ENCODE measurements around the gene USP6NL.
"Not testable (repeated sequence)": the region's sequence is repeated elsewhere in the genome, so short reads cannot be mapped to it uniquely, and the experiment has no call there.

Gene USP6NL

DNA sequence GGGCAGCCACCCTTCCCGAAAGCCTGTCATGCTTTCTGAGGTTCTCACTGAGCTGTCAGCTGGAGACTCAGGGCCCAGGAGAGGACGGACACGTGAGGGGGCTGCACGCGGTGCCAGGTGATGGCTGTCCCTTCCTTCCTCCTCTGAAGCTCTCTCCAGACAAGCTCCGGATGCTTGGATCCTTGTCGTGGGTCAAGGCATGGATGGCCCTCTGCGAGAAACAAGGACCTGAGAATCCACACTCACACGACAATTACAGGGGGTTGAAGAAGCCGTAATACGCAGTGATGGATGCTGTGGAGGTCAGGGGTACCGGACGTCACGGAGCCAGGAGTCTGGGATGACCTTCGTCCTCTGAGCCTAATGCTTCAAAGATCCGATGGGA, 170.3 kb downstream of the USP6NL start:
- no peak for DNase-seq

DNA sequence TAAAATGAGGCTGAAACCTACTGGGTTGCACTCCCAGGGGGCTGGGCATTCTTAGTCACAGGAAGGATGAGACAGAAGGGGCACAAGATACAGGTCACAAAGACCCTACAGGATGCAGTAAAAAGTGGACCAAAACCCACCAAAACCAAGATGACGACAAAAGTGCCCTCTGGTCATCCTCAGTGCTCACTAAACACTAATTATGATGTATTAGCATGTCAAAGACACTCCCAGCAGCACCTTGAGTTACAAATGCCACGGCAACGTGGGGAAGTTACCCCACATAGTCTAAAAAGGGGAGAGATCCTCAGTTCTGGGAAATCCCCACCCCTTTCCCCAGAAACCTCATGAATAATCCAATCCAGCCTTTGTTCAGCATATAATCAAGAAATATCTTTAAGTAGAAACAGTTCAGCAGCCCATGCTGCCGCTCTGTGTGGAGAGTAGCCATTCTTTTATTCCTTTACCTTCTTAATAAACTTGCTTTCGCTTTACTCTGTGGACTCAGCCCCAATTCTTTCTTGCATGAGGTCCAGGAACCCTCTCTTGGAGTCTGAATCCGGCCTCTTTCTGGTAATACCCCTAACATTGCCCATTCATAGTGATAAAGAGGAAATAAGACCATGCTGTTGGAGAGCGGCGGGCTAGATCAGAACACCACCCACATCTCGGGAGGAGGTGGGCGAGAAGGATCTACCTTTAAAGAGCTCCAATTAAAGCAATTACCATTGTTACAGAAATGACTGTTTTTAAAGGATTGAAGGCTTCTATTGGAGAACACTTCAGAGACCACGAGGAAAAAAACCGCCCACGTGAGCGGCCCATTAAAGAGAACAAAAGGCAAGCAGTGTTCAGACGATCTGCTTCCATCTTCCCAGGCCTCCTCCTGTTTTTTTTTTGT, 170.9 kb downstream of the USP6NL start:
- DNase-seq: no peak

DNA sequence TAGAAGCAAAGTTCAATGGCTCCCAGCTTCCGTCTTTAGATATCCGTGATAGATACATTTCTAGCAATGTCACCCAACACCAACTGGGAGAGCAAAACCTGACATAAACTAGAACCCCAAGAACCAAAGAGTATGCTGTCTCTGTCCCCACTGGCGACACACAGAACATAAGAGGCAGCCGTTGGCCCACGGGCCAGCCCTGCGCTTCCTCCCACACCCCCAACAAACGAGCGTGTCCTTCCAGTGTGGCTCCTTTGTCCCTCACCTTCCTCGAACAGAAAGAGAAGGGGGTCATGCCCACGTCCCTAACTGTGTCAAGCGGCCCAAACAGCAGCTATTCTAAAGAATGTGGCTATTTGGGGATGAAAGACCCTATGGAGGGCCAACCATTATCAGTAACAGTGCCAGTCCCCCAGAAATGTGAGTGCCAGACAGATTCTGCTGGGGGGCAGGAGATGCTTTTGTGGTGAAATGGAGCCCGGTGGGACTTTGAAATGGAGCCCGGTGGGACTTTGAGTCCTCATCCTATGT, 171.9 kb downstream of the USP6NL start:
- DNase-seq: no peak

DNA sequence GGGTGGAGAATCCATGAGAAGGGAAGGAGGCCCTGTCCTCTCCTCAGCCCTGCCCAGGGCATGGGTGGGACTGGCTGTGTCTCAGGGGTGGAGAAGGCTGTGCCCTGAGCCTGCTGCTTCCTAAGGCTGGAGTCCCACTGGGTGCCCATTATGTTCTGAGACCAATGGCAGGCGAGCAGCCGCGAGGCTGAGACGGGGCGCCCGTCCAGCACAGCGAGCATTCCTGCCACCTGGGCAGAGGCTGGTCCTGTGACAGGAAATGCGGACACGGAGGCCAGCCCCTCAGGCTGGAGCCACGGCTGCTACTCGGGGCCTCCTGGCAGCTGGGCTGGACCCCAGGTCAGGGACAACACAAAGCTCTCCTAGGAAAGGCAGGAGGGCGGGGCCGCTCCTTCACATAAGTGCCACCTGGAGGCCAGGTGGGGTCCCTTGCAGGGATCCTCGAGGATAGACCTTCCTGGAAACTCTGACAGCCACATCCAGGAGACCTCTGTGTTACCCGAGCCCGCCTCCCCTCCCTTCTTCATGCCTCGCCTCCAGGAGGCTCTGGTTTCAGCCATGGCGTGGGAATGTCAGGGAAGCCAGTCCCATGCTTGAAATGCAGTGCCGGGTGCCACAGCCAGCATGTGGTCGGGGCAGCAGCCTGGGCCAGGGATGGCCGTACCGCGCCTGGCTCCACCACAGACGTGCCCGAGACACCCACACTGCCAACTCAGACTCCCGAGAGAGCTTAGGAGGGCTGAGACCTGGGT, 173.9 kb downstream of the USP6NL start:
- no peak for DNase-seq

DNA sequence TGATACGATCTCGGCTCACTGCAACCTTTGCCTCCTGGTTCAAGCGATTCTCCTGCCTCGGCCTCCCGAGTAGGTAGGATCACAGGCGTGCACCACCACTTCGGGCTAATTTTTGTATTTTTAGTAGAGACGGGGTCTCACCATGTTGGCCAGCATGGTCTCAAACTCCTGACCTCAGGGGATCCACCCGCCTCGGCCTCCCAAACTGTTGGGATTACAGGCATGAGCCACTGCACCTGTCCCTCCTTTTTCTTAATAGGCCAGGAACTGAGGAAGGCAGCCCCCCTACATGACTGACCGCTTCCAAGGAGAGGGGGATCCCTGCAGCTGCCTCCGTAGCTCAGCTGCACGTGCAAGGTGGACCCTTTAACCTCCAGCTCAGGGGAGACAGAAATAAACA, 175.0 kb downstream of the USP6NL start:
- not testable (repeated sequence) for DNase-seq

DNA sequence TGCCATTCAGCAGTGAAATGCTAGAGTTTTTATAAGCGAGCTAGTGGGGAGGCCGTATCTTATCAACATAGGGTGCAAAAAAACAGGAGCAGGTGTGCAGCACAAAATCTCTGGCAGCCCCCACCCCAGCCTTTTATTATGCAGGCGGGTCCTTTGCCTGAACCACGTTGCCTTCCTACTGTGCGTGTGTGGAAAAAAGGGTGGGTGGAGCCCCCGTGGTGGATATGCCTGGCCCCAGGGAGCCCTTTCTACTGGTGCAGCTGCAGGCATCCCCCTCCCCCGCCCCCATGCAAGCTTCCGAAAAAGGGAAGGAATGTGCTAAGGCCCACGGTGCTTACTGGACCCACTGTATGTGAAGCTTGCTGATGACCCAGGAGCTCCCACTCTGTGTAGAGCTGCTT, 175.9 kb downstream of the USP6NL start:
- DNase-seq: no peak

DNA sequence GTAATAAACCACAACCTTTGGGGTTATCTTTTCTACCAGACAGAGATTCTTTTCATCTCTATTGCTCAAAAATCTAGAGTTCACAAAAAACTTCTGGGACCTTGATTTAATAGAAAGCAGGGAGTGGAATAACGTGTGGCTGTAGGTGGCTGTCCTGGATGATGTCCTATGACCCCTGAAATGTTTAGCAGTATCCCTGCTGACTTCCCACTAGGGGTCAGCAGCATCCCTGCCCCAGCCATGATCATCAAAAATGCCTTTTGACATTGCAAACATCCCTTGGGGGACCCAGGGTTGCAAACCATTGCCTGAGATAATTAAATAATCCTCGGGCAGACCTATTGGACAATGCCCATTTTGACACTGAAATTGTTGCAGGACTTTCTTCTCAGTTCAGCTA, 177.1 kb downstream of the USP6NL start:
- DNase-seq: no peak

DNA sequence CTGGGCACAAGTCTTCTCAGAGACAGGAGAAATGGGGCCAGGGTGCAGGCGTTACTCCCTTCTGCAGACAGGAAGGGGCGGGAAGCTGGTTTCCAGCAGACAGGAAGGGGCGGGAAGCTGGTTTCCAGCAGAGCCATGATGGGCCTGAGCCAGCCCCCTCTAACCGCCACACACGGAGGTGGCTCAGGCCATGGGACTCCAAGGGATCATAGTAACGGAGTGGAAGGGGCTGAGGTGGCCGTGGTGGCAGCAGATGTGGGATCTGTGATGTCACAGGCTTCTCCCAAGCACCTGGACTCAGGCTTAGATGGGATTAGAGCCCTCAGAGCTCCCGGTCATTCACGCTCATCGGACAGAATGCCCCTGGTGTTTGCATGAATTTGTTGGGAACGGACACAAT, 177.8 kb downstream of the USP6NL start:
- no peak for DNase-seq

DNA sequence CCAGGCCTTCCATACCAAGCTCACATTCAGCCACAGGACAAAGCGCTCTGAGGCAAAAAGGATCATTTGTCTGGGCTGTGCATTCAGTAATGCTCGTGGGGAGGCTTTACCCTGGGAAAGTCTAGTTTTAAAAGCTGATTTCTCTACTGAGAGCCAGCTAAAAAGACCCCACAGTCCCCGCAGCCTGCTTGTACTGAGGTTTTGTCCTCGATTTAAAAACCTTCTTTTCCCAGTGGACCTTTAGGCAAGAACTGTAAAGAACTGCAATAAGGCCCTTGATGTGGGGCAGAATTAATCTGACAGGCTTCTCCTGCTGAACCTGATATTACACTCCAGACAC, 180.3 kb downstream of the USP6NL start:
- DNase-seq: no peak

DNA sequence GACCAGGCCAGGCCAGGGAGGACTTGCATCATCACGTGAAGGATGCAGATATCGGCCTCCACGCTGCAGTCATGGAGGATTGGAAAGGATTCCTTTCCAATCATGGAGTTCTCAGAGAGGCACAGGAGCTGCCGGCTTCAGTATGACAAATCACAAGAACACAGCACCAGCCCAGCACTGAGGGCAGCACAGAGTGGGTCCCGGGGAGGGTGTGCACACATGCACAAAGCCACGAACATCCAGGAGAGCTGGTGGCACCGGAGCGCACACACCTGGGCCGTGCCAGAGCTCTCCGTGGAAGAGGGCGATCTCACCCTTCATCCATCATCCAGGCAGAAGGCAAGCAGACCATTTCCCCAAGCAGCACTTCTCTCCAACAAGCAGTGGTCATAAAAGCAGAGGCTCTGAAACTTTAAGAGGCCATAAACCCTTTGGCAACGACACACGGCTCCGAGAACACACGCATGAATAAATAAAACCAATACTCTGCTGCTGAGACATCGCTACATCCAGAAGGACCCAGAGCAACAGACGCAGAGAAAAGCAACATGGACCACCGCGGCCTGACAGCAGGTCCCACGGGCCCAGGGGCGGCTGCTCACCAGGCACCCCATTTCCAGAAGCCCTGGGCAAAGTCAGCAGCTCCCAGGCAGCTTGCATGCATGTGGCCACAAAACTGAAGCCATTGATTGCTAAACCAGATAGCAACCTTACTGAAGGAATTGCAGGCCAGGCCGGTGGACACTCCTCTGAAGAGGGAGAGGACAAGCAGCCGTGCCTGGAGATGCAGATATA, 180.8 kb downstream of the USP6NL start:
- no peak for DNase-seq

DNA sequence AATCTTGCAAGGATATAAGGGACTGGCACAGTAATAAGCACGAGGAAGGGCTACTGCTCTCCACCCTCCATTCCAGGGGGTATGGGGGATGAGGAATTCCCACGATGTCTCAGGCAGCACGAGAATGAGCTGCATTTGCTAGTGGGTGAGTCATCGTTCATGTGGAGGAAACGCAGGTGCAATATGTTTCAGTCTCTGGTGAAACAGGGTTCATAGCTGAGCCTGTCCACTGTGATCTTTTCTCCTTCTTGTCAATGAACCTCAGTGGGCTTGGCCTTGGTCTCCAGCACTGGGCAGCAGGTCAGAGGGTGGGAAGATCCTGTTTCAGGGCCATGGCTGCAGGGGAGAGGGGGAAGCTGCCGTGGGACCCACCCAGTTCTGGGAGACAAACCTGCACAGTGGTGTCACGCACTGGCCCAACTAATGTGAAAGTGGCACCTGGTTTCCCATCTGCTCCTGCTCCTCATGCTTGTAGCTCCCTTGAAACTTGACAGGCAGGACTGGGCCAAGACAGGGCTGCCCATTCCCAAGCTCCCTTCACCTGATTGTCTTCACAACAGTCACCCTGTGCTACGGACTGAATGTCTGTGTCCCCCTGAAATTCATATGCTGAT, 181.9 kb downstream of the USP6NL start:
- no peak for DNase-seq

DNA sequence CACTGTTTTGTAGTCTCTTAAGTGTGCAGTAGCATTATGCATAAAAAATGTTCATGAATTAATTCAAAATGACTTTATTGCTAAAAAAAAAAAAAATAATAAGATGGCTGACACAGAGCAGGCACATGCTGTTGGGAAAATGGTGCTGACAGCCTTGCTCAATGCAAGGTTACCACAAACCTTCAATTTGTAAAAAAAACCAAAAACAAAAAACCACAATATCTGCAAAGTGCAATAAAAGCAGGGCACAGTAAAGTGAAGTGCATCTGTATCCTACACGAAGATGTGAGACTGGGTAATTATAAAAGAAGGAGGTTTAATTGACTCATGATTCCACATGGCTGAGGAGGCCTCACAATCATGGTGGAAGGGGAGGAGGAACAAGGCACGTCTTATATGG, 185.8 kb downstream of the USP6NL start:
- DNase-seq: no peak

DNA sequence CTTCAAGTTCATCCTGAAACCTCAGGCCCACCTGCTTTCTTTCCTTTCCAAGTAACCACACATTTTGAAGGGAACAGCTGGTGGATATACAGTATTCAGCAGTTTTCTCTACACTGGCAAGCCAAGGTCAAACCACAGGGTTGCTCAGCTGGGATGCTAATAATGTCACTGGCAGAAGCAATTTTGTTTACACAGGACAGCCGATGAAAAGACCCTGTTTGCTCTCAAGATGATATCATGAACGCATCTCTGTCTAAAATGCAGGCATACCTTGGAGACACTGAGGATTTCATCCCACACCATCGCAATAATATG, 186.2 kb downstream of the USP6NL start:
- DNase-seq: no peak

DNA sequence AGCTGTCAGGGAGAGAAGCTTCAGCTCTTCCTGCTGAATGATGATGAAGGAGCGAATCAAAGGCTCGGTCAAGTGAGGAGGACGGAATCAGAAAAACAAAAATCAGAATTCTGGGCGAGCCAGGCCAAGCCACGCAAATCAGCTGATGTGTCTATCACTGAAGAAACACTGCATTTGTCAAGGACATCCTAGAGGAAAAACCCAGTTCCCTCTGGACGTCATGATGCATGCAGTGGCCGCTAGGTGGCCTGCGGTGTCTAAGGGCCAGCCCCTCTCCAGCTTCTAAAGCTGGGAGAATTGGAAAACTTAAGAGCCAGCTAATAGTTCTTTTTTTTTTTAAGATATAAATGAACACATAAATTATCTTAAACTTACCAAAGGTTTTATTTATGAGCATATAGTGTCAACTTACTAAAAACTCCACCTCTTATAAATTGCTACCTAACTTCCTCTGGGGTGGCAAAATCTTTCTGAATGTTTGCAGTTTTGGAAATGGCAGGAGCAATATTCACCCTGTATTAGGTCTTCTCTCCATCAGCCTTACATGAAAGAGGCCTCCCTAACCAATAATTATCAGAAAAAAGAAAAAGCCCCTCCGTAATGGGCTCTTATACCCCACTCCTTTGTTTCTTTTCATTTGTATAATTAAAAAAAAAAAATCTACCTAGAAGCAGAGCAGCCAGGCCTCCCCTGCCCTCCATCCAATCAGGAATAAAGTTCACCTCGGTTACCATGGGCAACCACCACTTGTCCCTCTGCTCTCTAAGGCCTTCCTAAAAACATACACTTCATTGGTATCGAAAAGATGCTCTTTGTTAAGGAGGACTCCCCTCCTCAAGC, 186.8 kb downstream of the USP6NL start:
- DNase-seq: no peak

DNA sequence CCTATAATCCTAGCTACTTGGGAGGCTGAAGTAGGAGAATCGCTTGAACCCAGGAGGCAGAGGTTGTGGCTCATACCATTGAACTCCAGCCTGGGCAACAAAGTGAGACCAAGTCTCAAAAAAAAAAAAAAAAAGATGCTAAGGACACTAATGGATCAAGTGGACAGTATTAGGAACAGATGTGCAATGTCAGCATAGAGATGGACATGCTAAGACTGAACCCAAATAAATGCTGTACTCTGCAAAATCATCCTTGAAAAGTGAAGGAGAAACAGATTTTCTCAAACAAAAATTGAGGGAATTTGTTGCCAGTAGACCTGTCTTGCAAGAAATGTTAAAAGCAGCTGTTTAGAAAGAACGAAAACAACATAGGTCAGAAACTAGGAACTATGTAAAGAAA, 194.5 kb downstream of the USP6NL start:
- DNase-seq: no peak

DNA sequence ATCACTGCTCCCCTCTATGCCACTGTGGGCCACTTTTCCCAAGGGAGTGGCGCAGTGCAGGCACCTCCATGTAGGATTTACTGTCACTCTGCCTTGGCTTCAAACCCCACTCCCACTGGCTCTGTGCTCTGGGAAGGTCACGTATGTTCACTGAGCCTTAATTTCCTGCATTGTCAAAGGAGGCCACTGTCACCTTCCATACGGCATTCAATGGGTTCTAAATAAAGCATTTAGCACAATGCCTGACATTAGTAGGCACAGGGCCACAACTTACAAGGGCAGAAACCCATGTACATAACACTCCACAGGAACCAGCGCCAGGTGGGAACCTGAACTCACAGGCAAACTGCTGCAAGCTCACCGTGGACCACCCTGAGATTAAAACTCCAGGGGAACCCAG, 196.4 kb downstream of the USP6NL start:
- no peak for DNase-seq

DNA sequence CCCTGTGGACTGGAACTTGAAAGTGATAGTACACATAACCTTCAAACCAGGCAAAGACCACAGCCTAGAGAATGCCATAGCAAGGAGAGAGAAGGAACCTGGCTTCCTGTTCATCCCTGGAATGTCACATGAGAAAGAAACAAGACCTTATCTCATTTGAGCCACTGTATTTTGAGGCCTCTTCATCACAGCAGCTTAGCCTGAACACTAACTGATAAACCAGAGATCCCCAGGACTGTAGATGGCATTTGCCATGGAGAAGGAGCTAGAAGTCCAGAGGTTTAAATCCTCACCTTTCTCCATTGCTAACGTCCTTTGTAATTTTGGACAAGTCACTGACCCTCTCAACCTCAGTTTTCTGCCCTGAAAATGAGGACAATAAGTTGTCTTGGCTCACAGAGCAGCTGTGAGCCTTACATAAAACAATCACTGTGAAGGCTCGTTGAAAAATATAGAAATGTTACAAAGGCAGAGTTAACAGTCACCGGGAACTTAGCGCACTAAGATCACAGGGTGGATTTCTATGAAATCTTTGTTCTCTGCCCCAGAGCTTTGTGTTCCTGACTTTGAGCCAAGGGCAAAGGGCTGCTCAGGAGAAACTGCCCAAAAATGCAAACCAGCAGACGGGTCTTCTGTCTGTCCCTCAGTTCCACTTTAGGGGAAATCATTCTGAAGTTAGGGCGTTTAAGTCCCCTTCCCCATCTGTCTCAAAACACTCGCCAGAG, 197.0 kb downstream of the USP6NL start:
- no peak for DNase-seq

DNA sequence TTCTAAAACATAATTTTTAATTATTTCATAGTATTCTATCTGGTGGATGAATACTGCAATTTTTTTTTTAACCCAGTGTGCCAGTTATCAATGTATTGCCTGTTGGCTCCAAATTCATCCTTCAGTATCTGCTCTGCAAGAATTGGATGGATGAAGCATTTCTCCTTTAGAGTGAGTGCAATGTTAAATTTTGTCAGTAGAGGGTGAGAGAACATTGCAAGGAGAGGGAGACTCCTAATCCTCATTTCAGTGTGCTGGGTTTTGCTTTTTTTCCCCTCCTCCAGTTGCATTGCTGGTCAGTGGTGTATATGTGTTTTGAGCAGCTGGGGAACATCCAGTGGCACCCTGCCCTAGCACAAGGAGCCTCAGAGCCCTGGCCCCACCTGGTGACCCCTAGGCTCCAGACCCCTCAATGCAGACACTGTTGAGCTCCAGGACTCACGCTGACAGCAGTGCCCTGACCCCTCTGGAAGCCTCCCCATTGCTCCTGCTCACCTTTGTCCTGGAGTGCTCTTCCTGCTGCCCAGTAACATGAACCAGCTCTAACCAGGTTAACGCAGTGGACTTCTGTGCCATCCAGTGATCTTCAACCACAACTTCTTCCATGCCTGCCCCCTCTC, 199.4 kb downstream of the USP6NL start:
- no peak for DNase-seq

DNA sequence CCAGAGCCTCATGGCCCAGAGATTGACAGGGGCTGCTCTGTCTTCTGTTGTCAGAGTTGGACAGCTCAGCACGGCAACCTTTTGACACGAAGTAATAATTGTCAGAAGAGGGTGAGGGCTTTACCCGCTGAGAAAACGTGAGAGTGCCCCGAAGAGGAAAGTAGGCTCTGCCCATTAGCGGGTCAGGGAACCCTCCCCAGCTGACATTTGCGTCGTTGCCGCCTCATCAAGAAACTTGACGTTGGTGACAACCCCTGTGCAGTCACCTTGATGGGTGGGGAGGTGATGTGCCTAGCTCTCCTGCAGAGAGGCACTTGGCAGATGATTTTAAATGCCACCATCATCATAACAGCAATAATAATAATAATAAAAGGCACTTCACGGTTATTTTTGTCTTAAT, 202.1 kb downstream of the USP6NL start:
- DNase-seq: no peak

DNA sequence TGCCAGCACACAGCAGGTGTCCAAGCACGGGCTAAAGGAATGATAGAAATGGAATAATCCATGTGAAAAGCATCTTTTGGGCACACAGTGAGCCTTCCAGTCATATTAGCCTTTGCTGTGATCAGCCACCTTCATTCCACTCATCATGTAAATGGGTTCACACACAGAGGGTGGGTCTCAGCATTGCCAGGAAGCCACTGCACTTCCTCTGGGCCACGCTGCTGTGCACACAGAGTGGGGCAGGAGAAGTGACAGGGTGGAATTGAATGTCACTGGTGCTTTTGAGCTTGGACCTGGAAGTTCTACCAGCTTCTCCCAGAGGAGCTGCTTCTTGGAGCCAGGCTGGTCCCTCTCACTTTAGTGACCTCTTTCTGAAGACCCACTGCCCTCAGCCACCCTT, 203.5 kb downstream of the USP6NL start:
- DNase-seq: no peak

DNA sequence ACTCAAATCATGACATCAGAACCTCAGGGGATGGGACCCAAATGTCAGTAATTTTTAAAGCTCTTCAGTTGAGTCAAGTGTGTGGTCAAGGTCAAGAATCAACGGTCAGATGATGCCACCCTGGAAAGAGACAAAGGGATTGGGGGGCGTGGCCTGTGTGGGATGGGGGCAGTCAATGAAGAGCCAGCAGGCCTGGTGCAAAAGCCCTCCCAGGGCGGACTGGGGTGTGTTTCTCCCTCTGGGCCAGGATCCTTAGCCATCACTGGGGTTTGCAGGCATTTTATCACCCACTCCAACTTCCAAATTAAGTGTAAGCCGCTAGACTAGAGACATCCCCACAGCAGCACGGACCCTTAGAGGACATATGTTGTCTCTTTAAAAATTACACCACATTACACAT, 204.7 kb downstream of the USP6NL start:
- no peak for DNase-seq
